Skeletal muscle tissue (tissue), 4 donors: ENCODE measurements around the gene RAB31. TPM values are rescaled to one million over a fixed set of nuclear protein-coding genes. Genes with fewer than 3 reads are reported as not detected.

Source experiments
- H3K27ac ChIP-seq: one replicate; pipeline ENCODE4 v1.7.0; 2013; ENCODE audit warnings: mild to moderate bottlenecking, low read depth, low read length, inconsistent platforms
- H3K27me3 ChIP-seq, 3 donors: one replicate each; pipeline ENCODE4 v1.7.0; 2013; ENCODE audit warnings: low read length in 3 of 3; ENCODE audit not compliant: control insufficient read depth in 3 of 3, insufficient read depth in 3 of 3
- H3K36me3 ChIP-seq, 3 donors: one replicate each; pipeline ENCODE4 v1.7.0; 2013; ENCODE audit warnings: low read length in 3 of 3; ENCODE audit not compliant: control insufficient read depth in 3 of 3, insufficient read depth in 3 of 3
- H3K4me1 ChIP-seq, 3 donors: one replicate each; pipeline ENCODE4 v1.7.0; 2013; ENCODE audit warnings: low read length in 3 of 3, mild to moderate bottlenecking in 3 of 3; ENCODE audit not compliant: control insufficient read depth in 3 of 3, insufficient read depth in 3 of 3
- H3K4me3 ChIP-seq, 3 donors: one replicate each; pipeline ENCODE4 v1.7.0; 2013; ENCODE audit warnings: low read length in 3 of 3
- H3K9ac ChIP-seq, 3 donors: one replicate each; pipeline ENCODE4 v1.7.0; 2013; ENCODE audit warnings: low read length in 3 of 3, mild to moderate bottlenecking in 3 of 3, moderate library complexity in 2 of 3, low read depth in 1 of 3
- H3K9me3 ChIP-seq, 3 donors: one replicate each; pipeline ENCODE4 v1.7.0; 2013; ENCODE audit warnings: low read length in 3 of 3; ENCODE audit not compliant: control insufficient read depth in 3 of 3
- total RNA-seq: library from RNA; depleted of rRNA; stranded (reverse); fragments of >200 nt; gene quantifications from one replicate; pipeline ENCODE4 v1.2.3, GENCODE V29; 2014
- donor health status: Osteomylitis.

Gene RAB31
- total RNA-seq, 1 donor from 2014 or later: 16.7 TPM

- peaks cover 6 to 11% (median 6%) of the 10 kb centered on the region in 3 donors for H3K27me3 ChIP-seq
- no peak overlapping the region for H3K9ac ChIP-seq
- no peaks in the 10 kb centered on the region for H3K36me3 ChIP-seq
- H3K4me1 ChIP-seq: peaks cover 4 to 12% (median 9%) of the 10 kb centered on the region in 3 donors
- no peaks in the 10 kb centered on the region for H3K9me3 ChIP-seq
- H3K4me3 ChIP-seq: no peak overlapping the region
- no peak overlapping the region for H3K27ac ChIP-seq
Observed at GRCh38 chr18:9704233-9705118, 3.6 kb upstream of the RAB31 start.

- no peaks in the 10 kb centered on the region for H3K9me3 ChIP-seq
- no peak overlapping the region for H3K4me3 ChIP-seq
- H3K36me3 ChIP-seq: no peaks in the 10 kb centered on the region
- H3K9ac ChIP-seq: no peak overlapping the region
- H3K27ac ChIP-seq: no peak overlapping the region
- H3K4me1 ChIP-seq: peaks cover 8 to 17% (median 16%) of the 10 kb centered on the region in 3 donors
- H3K27me3 ChIP-seq: peaks cover 7 to 18% (median 15%) of the 10 kb centered on the region in 3 donors
Observed at GRCh38 chr18:9705183-9705829, 2.8 kb upstream of the RAB31 start.

GRCh38 chr18:9706081-9706935 lies 1.8 kb upstream of the RAB31 start:
- H3K9ac ChIP-seq: no peak overlapping the region

GRCh38 chr18:9707381-9708056 lies 582 bp upstream of the RAB31 start:
- H3K27ac ChIP-seq: peak overlapping the region; percentile 70

More at GRCh38 chr18:9706081-9706935, 1.8 kb upstream of the RAB31 start:
- no peaks in the 10 kb centered on the region for H3K36me3 ChIP-seq
- H3K4me3 ChIP-seq: no peak overlapping the region
- H3K27me3 ChIP-seq: peaks cover 7 to 20% (median 18%) of the 10 kb centered on the region in 3 donors
- no peaks in the 10 kb centered on the region for H3K9me3 ChIP-seq
- peaks cover 8 to 17% (median 16%) of the 10 kb centered on the region in 3 donors for H3K4me1 ChIP-seq
- H3K27ac ChIP-seq: no peak overlapping the region

GRCh38 chr18:9708434-9709303 lies 568 bp downstream of the RAB31 start:
- no peaks in the 10 kb centered on the region for H3K9me3 ChIP-seq
- H3K36me3 ChIP-seq: no peaks in the 10 kb centered on the region
- H3K27me3 ChIP-seq: peaks cover 7 to 28% (median 24%) of the 10 kb centered on the region in 3 donors
- peak overlapping the region; percentile 48 to 71 (median 69) for H3K9ac ChIP-seq
- peaks cover 16 to 17% (median 17%) of the 10 kb centered on the region in 3 donors for H3K4me1 ChIP-seq
- peak overlapping the region; percentile 64 to 75 (median 75) for H3K4me3 ChIP-seq
- peak overlapping the region; percentile 74 for H3K27ac ChIP-seq

More at GRCh38 chr18:9707381-9708056, 582 bp upstream of the RAB31 start:
- Histone ChIP-seq H3K4me3 (peak overlapping the region; percentile 64 to 75 (median 67)), H3K36me3 (no peaks in the 10 kb centered on the region), H3K9me3 (no peaks in the 10 kb centered on the region), H3K4me1 (peaks cover 16 to 17% (median 17%) of the 10 kb centered on the region in 3 donors), H3K27me3 (peaks cover 7 to 28% (median 24%) of the 10 kb centered on the region in 3 donors), H3K9ac (peak overlapping the region; percentile 36 to 69 (median 56))

- H3K9ac ChIP-seq: peak overlapping the region; percentile 38 to 71 (median 69)
- no peaks in the 10 kb centered on the region for H3K9me3 ChIP-seq
- no peaks in the 10 kb centered on the region for H3K36me3 ChIP-seq
- H3K27ac ChIP-seq: peak overlapping the region; percentile 74
- peak overlapping the region; percentile 64 to 75 (median 75) for H3K4me3 ChIP-seq
- peaks cover 16 to 17% (median 17%) of the 10 kb centered on the region in 3 donors for H3K4me1 ChIP-seq
- H3K27me3 ChIP-seq: peaks cover 7 to 28% (median 24%) of the 10 kb centered on the region in 3 donors
Observed at GRCh38 chr18:9709304-9709877, 1.3 kb downstream of the RAB31 start.

GRCh38 chr18:9710037-9710436 lies 1.9 kb downstream of the RAB31 start:
- peaks cover 16 to 17% (median 17%) of the 10 kb centered on the region in 3 donors for H3K4me1 ChIP-seq
- peaks cover 7 to 28% (median 24%) of the 10 kb centered on the region in 3 donors for H3K27me3 ChIP-seq
- H3K9ac ChIP-seq: no peak overlapping the region
- no peaks in the 10 kb centered on the region for H3K9me3 ChIP-seq
- no peaks in the 10 kb centered on the region for H3K36me3 ChIP-seq
- H3K27ac ChIP-seq: peak overlapping the region; percentile 74
- peak overlapping the region in 1 of 3 donors; percentile 75 for H3K4me3 ChIP-seq

GRCh38 chr18:9711361-9712129 lies 3.4 kb downstream of the RAB31 start:
- Histone ChIP-seq H3K27ac (peak overlapping the region; percentile 34), H3K36me3 (no peaks in the 10 kb centered on the region), H3K4me1 (peaks cover 16 to 17% (median 17%) of the 10 kb centered on the region in 3 donors), H3K9me3 (no peaks in the 10 kb centered on the region), H3K9ac (no peak overlapping the region), H3K4me3 (no peak overlapping the region), H3K27me3 (peaks cover 7 to 28% (median 24%) of the 10 kb centered on the region in 3 donors)
